ENCODE results near the gene COMT. TPM values are rescaled to one million over a fixed set of nuclear protein-coding genes. Genes with fewer than 3 reads are reported as not detected.
A peak's percentile ranks its signal among the peaks of the same experiment; 100 is the strongest.

COMT gene
- total RNA-seq, 1 experiment from 2014 or later = 288 TPM

- no peak for DNase-seq (ENCODE audit: low read depth in 1 of 2, low spot score in 2 of 2)
- Histone ChIP-seq H3K27me3 (replicated peaks) (no peaks in the 10 kb centered on the region; the same call in 1 of the 2 replicates), H3K4me3 (no peak overlapping the region), H3K36me3 (no peaks in the 10 kb centered on the region), H3K4me1 (replicated peaks) (no peaks in the 10 kb centered on the region), H3K9me3 (replicated peaks) (no peaks in the 10 kb centered on the region), H3K27ac (no peak overlapping the region)
Observed at GRCh38 chr22:20009582-20010306, 68.2 kb downstream of the COMT start.

- DNase-seq (ENCODE audit: low read depth in 1 of 2, low spot score in 2 of 2) = no peak
- Histone ChIP-seq H3K27ac (no peak overlapping the region), H3K4me3 (no peak overlapping the region), H3K36me3 (no peaks in the 10 kb centered on the region), H3K4me1 (replicated peaks) (no peaks in the 10 kb centered on the region), H3K27me3 (replicated peaks) (peaks cover 5% of the 10 kb centered on the region), H3K9me3 (replicated peaks) (no peaks in the 10 kb centered on the region)
Observed at GRCh38 chr22:20010307-20011122, 68.9 kb downstream of the COMT start.

- no peak overlapping the region for H3K27ac ChIP-seq
- DNase-seq (ENCODE audit: low read depth in 1 of 2, low spot score in 2 of 2) = no peak
- H3K4me3 ChIP-seq = no peak overlapping the region
- peaks cover 6% of the 10 kb centered on the region for H3K4me1 ChIP-seq (replicated peaks)
- no peaks in the 10 kb centered on the region for H3K36me3 ChIP-seq
- H3K27me3 ChIP-seq (replicated peaks) = peaks cover 13% of the 10 kb centered on the region
- no peaks in the 10 kb centered on the region for H3K9me3 ChIP-seq (replicated peaks)
Observed at GRCh38 chr22:20011123-20011992, 69.8 kb downstream of the COMT start.

GRCh38 chr22:20011993-20012740, 70.6 kb downstream of the COMT start:
- peaks cover 16% of the 10 kb centered on the region for H3K27me3 ChIP-seq (replicated peaks)
- no peak for DNase-seq (ENCODE audit: low read depth in 1 of 2, low spot score in 2 of 2)
- H3K4me1 ChIP-seq (replicated peaks) = peaks cover 14% of the 10 kb centered on the region
- no peaks in the 10 kb centered on the region for H3K36me3 ChIP-seq
- no peak overlapping the region for H3K4me3 ChIP-seq
- H3K27ac ChIP-seq = no peak overlapping the region
- no peaks in the 10 kb centered on the region for H3K9me3 ChIP-seq (replicated peaks)

GRCh38 chr22:20012741-20013331, 71.3 kb downstream of the COMT start:
- DNase-seq (ENCODE audit: low read depth in 1 of 2, low spot score in 2 of 2) = no peak
- peaks cover 22% of the 10 kb centered on the region for H3K27me3 ChIP-seq (replicated peaks)
- H3K9me3 ChIP-seq (replicated peaks) = no peaks in the 10 kb centered on the region
- H3K36me3 ChIP-seq = no peaks in the 10 kb centered on the region
- no peak overlapping the region for H3K27ac ChIP-seq
- H3K4me1 ChIP-seq (replicated peaks) = peaks cover 15% of the 10 kb centered on the region
- no peak overlapping the region for H3K4me3 ChIP-seq

GRCh38 chr22:20013382-20013871, 71.9 kb downstream of the COMT start:
- DNase-seq (ENCODE audit: low read depth in 1 of 2, low spot score in 2 of 2) = peak; percentile 54 to 73
- Histone ChIP-seq H3K4me3 (no peak overlapping the region), H3K27ac (no peak overlapping the region), H3K4me1 (replicated peaks) (peaks cover 15% of the 10 kb centered on the region), H3K9me3 (replicated peaks) (no peaks in the 10 kb centered on the region), H3K27me3 (replicated peaks) (peaks cover 23% of the 10 kb centered on the region), H3K36me3 (no peaks in the 10 kb centered on the region)

GRCh38 chr22:20014526-20015186, 73.1 kb downstream of the COMT start:
- Histone ChIP-seq H3K4me1 (replicated peaks) (peaks cover 15% of the 10 kb centered on the region), H3K36me3 (no peaks in the 10 kb centered on the region), H3K27ac (no peak overlapping the region), H3K27me3 (replicated peaks) (peaks cover 23% of the 10 kb centered on the region), H3K9me3 (replicated peaks) (no peaks in the 10 kb centered on the region), H3K4me3 (no peak overlapping the region)
- DNase-seq (ENCODE audit: low read depth in 1 of 2, low spot score in 2 of 2) = no peak

GRCh38 chr22:20015187-20015625, 73.6 kb downstream of the COMT start:
- no peaks in the 10 kb centered on the region for H3K9me3 ChIP-seq (replicated peaks)
- no peak overlapping the region for H3K27ac ChIP-seq
- H3K4me3 ChIP-seq = no peak overlapping the region
- no peak for DNase-seq (ENCODE audit: low read depth in 1 of 2, low spot score in 2 of 2)
- peaks cover 23% of the 10 kb centered on the region for H3K27me3 ChIP-seq (replicated peaks)
- no peaks in the 10 kb centered on the region for H3K36me3 ChIP-seq
- peaks cover 16% of the 10 kb centered on the region for H3K4me1 ChIP-seq (replicated peaks)

- H3K4me3 ChIP-seq = peak overlapping the region; percentile 59
- H3K4me1 ChIP-seq (replicated peaks) = peaks cover 22% of the 10 kb centered on the region
- H3K36me3 ChIP-seq = peaks cover 3% of the 10 kb centered on the region
- H3K9me3 ChIP-seq (replicated peaks) = no peaks in the 10 kb centered on the region; the same call in 1 of the 2 replicates
- no peak overlapping the region for H3K27ac ChIP-seq
- H3K27me3 ChIP-seq (replicated peaks) = peaks cover 23% of the 10 kb centered on the region
- peak in 1 of 2 experiments; percentile 20 for DNase-seq (ENCODE audit: low read depth in 1 of 2, low spot score in 2 of 2)
Observed at GRCh38 chr22:20015971-20016733, 74.6 kb downstream of the COMT start.

GRCh38 chr22:20016734-20017621, 75.4 kb downstream of the COMT start, which contains the start of gene ARVCF:
TSS of gene ARVCF (minus strand) at chr22:20016823. CDS start at chr22:19990794, 26,029 bp downstream.
- peaks cover 27% of the 10 kb centered on the region for H3K4me1 ChIP-seq (replicated peaks)
- no peak within 1 kb of the TSS for H3K27ac ChIP-seq
- H3K4me3 ChIP-seq = peak within 1 kb of the TSS; percentile 59

GRCh38 chr22:20017622-20017958, 76.0 kb downstream of the COMT start:
- Histone ChIP-seq H3K4me1 (replicated peaks) (peaks cover 34% of the 10 kb centered on the region), H3K27ac (no peak overlapping the region), H3K4me3 (no peak overlapping the region), H3K27me3 (replicated peaks) (peaks cover 23% of the 10 kb centered on the region), H3K36me3 (peaks cover 10% of the 10 kb centered on the region), H3K9me3 (replicated peaks) (no peaks in the 10 kb centered on the region; the same call in 1 of the 2 replicates)
- no peak for DNase-seq (ENCODE audit: low read depth in 1 of 2, low spot score in 2 of 2)

More at GRCh38 chr22:20016734-20017621, 75.4 kb downstream of the COMT start, which contains the start of gene ARVCF:
- Histone ChIP-seq H3K36me3 (peaks cover 4% of the 10 kb centered on the region), H3K9me3 (replicated peaks) (no peaks in the 10 kb centered on the region; the same call in 1 of the 2 replicates), H3K27me3 (replicated peaks) (peaks cover 23% of the 10 kb centered on the region)
- peak; percentile 82 to 87 for DNase-seq (ENCODE audit: low read depth in 1 of 2, low spot score in 2 of 2)

All from SJSA1 (cell line).